Osteoblast (primary cell): ENCODE data around the gene NOVA1. TPM values are rescaled to one million over a fixed set of nuclear protein-coding genes. Genes with fewer than 3 reads are reported as not detected.

Experiments
- DNase-seq: peaks from one replicate; pipeline ENCODE4 v3.0.0; 2011; ENCODE audit warnings: low spot score, mixed read lengths; ENCODE audit not compliant: insufficient read length; ENCODE audit errors: missing footprints
- H2AFZ ChIP-seq: 2 replicates; pipeline ENCODE4 v1.6.0; 2011; ENCODE audit warnings: mild to moderate bottlenecking, low read length
- H3K27ac ChIP-seq: 2 replicates; pipeline ENCODE4 v1.5.1; 2011; ENCODE audit warnings: mild to moderate bottlenecking, low read depth, low read length, moderate library complexity
- H3K27me3 ChIP-seq: 2 replicates; pipeline ENCODE4 v1.6.0; 2012; ENCODE audit warnings: mild to moderate bottlenecking, control low read depth, inconsistent platforms, low read length, moderate library complexity; ENCODE audit not compliant: insufficient read depth
- H3K36me3 ChIP-seq: 2 replicates; pipeline ENCODE4 v1.5.1; 2011; ENCODE audit warnings: mild to moderate bottlenecking, low read length, control low read depth, moderate library complexity; ENCODE audit not compliant: insufficient read depth
- H3K4me1 ChIP-seq: 2 replicates; pipeline ENCODE4 v1.5.1; 2011; ENCODE audit warnings: mild to moderate bottlenecking, low read length, control low read depth, moderate library complexity; ENCODE audit not compliant: insufficient read depth
- H3K4me2 ChIP-seq: 2 replicates; pipeline ENCODE4 v1.6.0; 2011; ENCODE audit warnings: mild to moderate bottlenecking, low read length; ENCODE audit not compliant: insufficient read depth
- H3K4me3 ChIP-seq: fragments of 200-600 bp; sonication (generic); 3 replicates; pipeline ENCODE4 v1.5.1; 2012; ENCODE audit warnings: mild to moderate bottlenecking, low read length, inconsistent platforms; ENCODE audit not compliant: insufficient read depth
- H3K79me2 ChIP-seq: 2 replicates; pipeline ENCODE4 v1.6.0; 2012; ENCODE audit warnings: mild to moderate bottlenecking, low read length, control low read depth, inconsistent platforms; ENCODE audit not compliant: insufficient read depth
- H3K9me3 ChIP-seq: 2 replicates; pipeline ENCODE4 v1.5.1; 2011; ENCODE audit warnings: low read depth, low read length, control low read depth
- H4K20me1 ChIP-seq: 2 replicates; pipeline ENCODE4 v1.6.0; 2012; ENCODE audit warnings: mild to moderate bottlenecking, low read length, control low read depth; ENCODE audit not compliant: insufficient read depth
- total RNA-seq: library from RNA; depleted of rRNA; stranded (reverse); fragments of >200 nt; gene quantifications from 2 replicates; pipeline ENCODE4 v1.2.3, GENCODE V29; 2012
- TF ChIP-seq, protein P1 (sequence below): IDR thresholded peaks from 2 replicates; pipeline ENCODE4 v1.5.1; 2011; ENCODE audit warnings: mild to moderate bottlenecking, low read depth, low read length, moderate library complexity; ENCODE audit errors: extremely low read depth

NOVA1 gene
- total RNA-seq, 1 donor = 0.36 TPM

DNA sequence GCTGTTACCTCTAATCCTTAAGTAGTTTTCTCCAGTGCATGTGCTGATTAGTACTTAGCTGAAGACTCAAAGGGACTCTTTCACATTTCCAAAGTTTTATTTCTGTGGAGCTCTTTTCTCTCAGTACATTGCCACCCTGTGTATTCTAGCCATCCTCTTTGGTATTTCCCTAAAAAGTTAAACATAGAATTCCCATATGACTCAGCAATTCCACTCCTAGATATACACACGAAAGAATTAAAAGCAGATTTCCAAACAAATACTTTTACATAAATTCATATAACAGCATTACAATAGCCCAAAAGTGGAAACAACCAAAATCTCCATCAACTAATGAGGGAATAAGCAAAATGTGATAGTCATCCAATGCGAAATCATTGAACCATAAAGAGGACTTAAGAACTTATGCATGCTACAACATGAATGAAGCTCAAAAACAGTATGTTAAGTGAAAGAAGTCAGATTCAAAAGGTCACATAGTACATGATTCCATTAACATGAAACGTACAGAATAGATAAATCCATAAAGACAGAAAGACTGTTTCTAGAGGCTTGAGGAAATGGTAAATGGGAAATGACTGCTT lies 9.0 kb upstream of the NOVA1 start:
- Histone ChIP-seq H3K27me3 (no peaks in the 10 kb centered on the region), H3K9me3 (no peaks in the 10 kb centered on the region), H3K27ac (no peak overlapping the region), H3K4me3 (no peak overlapping the region), H3K79me2 (no peaks in the 10 kb centered on the region), H3K36me3 (no peaks in the 10 kb centered on the region), H4K20me1 (no peaks in the 10 kb centered on the region), H2AFZ (no peak overlapping the region), H3K4me2 (no peak overlapping the region), H3K4me1 (no peaks in the 10 kb centered on the region)
- no peak for DNase-seq
- TF ChIP-seq, protein P1, sequence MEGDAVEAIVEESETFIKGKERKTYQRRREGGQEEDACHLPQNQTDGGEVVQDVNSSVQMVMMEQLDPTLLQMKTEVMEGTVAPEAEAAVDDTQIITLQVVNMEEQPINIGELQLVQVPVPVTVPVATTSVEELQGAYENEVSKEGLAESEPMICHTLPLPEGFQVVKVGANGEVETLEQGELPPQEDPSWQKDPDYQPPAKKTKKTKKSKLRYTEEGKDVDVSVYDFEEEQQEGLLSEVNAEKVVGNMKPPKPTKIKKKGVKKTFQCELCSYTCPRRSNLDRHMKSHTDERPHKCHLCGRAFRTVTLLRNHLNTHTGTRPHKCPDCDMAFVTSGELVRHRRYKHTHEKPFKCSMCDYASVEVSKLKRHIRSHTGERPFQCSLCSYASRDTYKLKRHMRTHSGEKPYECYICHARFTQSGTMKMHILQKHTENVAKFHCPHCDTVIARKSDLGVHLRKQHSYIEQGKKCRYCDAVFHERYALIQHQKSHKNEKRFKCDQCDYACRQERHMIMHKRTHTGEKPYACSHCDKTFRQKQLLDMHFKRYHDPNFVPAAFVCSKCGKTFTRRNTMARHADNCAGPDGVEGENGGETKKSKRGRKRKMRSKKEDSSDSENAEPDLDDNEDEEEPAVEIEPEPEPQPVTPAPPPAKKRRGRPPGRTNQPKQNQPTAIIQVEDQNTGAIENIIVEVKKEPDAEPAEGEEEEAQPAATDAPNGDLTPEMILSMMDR = no peak

DNA sequence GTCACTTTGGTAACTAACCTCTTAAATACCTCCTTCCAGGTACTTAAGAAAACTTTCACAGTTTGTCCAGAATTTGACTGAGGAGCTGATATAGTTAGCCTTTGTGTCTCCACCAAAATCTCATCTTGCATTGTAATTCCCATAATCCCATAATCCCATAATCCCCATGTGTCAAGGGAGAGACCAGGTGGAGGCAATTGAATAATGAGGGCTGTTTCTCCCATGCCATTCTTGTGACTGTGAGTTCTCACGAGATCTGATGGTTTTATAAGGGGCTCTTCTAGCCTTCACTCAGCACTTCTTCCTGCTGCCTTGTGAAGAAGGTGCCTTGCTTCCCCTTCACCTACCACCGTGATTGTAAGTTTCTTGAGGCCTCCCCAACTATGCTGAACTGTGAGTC lies 7.8 kb upstream of the NOVA1 start:
- Histone ChIP-seq H3K36me3 (no peaks in the 10 kb centered on the region), H4K20me1 (no peaks in the 10 kb centered on the region), H3K27me3 (no peaks in the 10 kb centered on the region), H3K27ac (no peak overlapping the region), H3K9me3 (no peaks in the 10 kb centered on the region), H3K4me1 (no peaks in the 10 kb centered on the region), H3K79me2 (no peaks in the 10 kb centered on the region), H3K4me2 (no peak overlapping the region), H2AFZ (no peak overlapping the region), H3K4me3 (no peak overlapping the region)
- TF ChIP-seq, protein P1 = no peak
- DNase-seq = no peak

DNA sequence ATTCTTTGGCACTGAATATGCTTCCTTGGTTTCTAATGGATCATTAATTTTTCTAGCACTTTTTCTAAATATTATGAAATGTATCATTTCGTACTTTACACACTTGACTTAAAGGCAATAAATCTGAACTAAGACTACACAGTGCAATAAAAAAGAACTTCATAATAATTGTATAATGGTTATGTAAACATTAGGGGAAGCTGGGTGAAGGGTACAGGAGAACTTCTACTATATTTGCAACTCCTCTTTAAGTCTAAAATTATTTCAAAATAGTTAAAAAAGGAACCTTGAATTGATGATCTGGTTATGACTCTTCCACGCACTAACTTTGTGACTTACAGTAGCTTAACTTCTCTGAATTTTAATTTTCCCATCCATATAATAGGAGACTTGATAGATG lies 5.1 kb upstream of the NOVA1 start:
- no peak overlapping the region for H3K27ac ChIP-seq
- H4K20me1 ChIP-seq = no peaks in the 10 kb centered on the region
- DNase-seq = no peak
- H3K9me3 ChIP-seq = no peaks in the 10 kb centered on the region
- no peak overlapping the region for H2AFZ ChIP-seq
- no peak overlapping the region for H3K4me3 ChIP-seq
- TF ChIP-seq, protein P1 = no peak
- no peaks in the 10 kb centered on the region for H3K4me1 ChIP-seq
- no peaks in the 10 kb centered on the region for H3K36me3 ChIP-seq
- H3K79me2 ChIP-seq = no peaks in the 10 kb centered on the region
- no peak overlapping the region for H3K4me2 ChIP-seq
- peaks cover 10% of the 10 kb centered on the region for H3K27me3 ChIP-seq

DNA sequence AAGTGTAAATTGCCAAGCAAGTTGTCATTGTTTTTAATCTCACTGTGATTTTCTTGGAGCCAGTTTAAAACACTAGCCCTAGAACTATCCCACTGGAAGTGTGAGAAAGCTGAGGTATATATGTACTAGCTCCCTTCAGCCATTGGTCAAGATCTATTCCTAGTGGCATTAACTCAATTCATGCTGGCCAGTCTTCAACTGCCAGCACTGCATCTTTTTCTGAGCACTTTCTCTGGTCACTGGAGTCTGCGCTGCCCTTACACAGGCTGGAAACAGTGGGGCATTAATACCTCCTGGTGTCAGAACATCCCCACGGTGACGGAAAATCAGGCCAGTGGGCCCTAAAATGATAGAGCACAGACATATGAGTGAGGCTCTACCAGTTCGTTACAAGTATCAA lies 4.0 kb upstream of the NOVA1 start:
- Histone ChIP-seq H4K20me1 (no peaks in the 10 kb centered on the region), H3K4me2 (no peak overlapping the region), H3K79me2 (no peaks in the 10 kb centered on the region), H3K4me3 (no peak overlapping the region), H3K4me1 (no peaks in the 10 kb centered on the region), H3K27ac (no peak overlapping the region), H3K27me3 (peaks cover 10% of the 10 kb centered on the region), H2AFZ (no peak overlapping the region), H3K36me3 (no peaks in the 10 kb centered on the region), H3K9me3 (no peaks in the 10 kb centered on the region)
- TF ChIP-seq, protein P1 = no peak
- peak; percentile 62 for DNase-seq
